H1 (cell line): ENCODE data around the gene MYBL2. TPM values are rescaled to one million over a fixed set of nuclear protein-coding genes. Genes with fewer than 3 reads are reported as not detected.
A peak's percentile ranks its signal among the peaks of the same experiment; 100 is the strongest.

Source experiments
- CTCF ChIA-PET: fragments of 300-600 bp; sonication (Branson Sonifier 250); formaldehyde crosslinking; loops from one replicate; lab custom pipeline; 2021; ENCODE audit not compliant: partially characterized antibody; lab: Charles Lee
- POLR2A ChIA-PET: fragments of 300-600 bp; sonication (Branson Sonifier 250); formaldehyde crosslinking; loops from one replicate; lab custom pipeline; 2021; ENCODE audit warnings: inconsistent platforms; ENCODE audit not compliant: partially characterized antibody; lab: Charles Lee
- DNase-seq, 2 experiments: peaks; one replicate each; pipeline versions ENCODE4 v3.0.0 to v3.0.0-alpha.2; 2010 to 2022; ENCODE audit warnings: low spot score in 2 of 2, low read depth in 1 of 2, mixed read lengths in 1 of 2
- FAIRE-seq: peaks from 2 replicates; lab custom pipeline; 2011; peaks lifted over from hg19 to GRCh38; lab: Jason Lieb, UNC
- H2AFZ ChIP-seq: 2 replicates; pipeline ENCODE4 v1.8.1; 2012; ENCODE audit warnings: low read length, inconsistent platforms
- H2AK5ac ChIP-seq: 2 replicates; pipeline ENCODE4 v1.6.1; 2013; ENCODE audit warnings: low read depth, low read length
- H2BK120ac ChIP-seq: replicated peaks from 2 replicates; pipeline ENCODE3; 2013; ENCODE audit warnings: low read depth, low read length, inconsistent platforms
- H2BK12ac ChIP-seq: 2 replicates; pipeline ENCODE4 v1.6.1; 2013; ENCODE audit warnings: low read depth, low read length
- H2BK15ac ChIP-seq: 2 replicates; pipeline ENCODE4 v1.6.1; 2013; ENCODE audit warnings: low read length
- H2BK20ac ChIP-seq: 2 replicates; pipeline ENCODE4 v1.6.1; 2013; ENCODE audit warnings: low read length
- H2BK5ac ChIP-seq: 2 replicates; pipeline ENCODE4 v1.6.1; 2013; ENCODE audit warnings: low read depth, low read length
- H3K14ac ChIP-seq: 2 replicates; pipeline ENCODE4 v1.6.1; 2013; ENCODE audit warnings: inconsistent platforms; ENCODE audit not compliant: insufficient read length
- H3K18ac ChIP-seq: 2 replicates; pipeline ENCODE4 v1.6.1; 2013; ENCODE audit warnings: low read length; ENCODE audit errors: extremely low read depth
- H3K23ac ChIP-seq: 2 replicates; pipeline ENCODE4 v1.6.1; 2013; ENCODE audit warnings: inconsistent platforms; ENCODE audit not compliant: insufficient read length
- H3K23me2 ChIP-seq: 2 replicates; pipeline ENCODE4 v1.6.1; 2013; ENCODE audit warnings: low read depth, low read length
- H3K27ac ChIP-seq: 2 replicates; pipeline ENCODE4 v1.6.1; 2011; ENCODE audit warnings: low read depth, low read length, inconsistent platforms
- H3K27me3 ChIP-seq, 4 experiments: replicated peaks in 1 of 4; 1 replicate in 1 of 4; 2 replicates in 3 of 4; pipeline versions ENCODE4 v1.6.1 to v1.8.1; 2011 to 2013; ENCODE audit warnings: low read length in 3 of 4, mild to moderate bottlenecking in 3 of 4, inconsistent platforms in 2 of 4, mixed read lengths in 2 of 4, moderate library complexity in 1 of 4; ENCODE audit not compliant: control insufficient read depth in 3 of 4, insufficient read depth in 3 of 4; ENCODE audit errors: extremely low read depth in 1 of 4
- H3K36me3 ChIP-seq, 4 experiments: 2 replicates each; pipeline versions ENCODE4 v1.6.1 to v1.8.1; 2011 to 2013; ENCODE audit warnings: mild to moderate bottlenecking in 4 of 4, low read length in 3 of 4, moderate library complexity in 2 of 4, control low read depth in 1 of 4, inconsistent platforms in 1 of 4; ENCODE audit not compliant: insufficient read depth in 4 of 4, control insufficient read depth in 2 of 4
- H3K4ac ChIP-seq: replicated peaks from 2 replicates; pipeline ENCODE3; 2013; ENCODE audit warnings: low read length, low read depth, mixed read lengths, inconsistent platforms; ENCODE audit not compliant: insufficient read length
- H3K4me1 ChIP-seq, 4 experiments: replicated peaks in 1 of 4; 1 replicate in 1 of 4; 2 replicates in 3 of 4; pipeline versions ENCODE4 v1.6.1 to v1.8.1; 2011 to 2013; ENCODE audit warnings: low read length in 3 of 4, inconsistent platforms in 2 of 4, mixed read lengths in 1 of 4; ENCODE audit not compliant: insufficient read depth in 4 of 4, control insufficient read depth in 3 of 4
- H3K4me2 ChIP-seq, 2 experiments: 2 replicates each; pipeline versions ENCODE4 v1.6.1 to v1.8.1; 2011 to 2013; ENCODE audit warnings: low read depth in 2 of 2, low read length in 2 of 2, control low read depth in 1 of 2, inconsistent platforms in 1 of 2, mild to moderate bottlenecking in 1 of 2; ENCODE audit not compliant: insufficient read depth in 1 of 2
- H3K4me3 ChIP-seq, 4 experiments: fragments of 200-600, 300-600 bp in 1 of 4; sonication (generic), shearing (Covaris generic), sonication (Bioruptor Twin) in 1 of 4; 2 replicates each; pipeline versions ENCODE4 v1.5.1 to v1.8.1; 2011 to 2016; ENCODE audit warnings: low read length in 4 of 4, low read depth in 3 of 4, control low read depth in 2 of 4, inconsistent platforms in 2 of 4, mild to moderate bottlenecking in 2 of 4, mixed read lengths in 1 of 4, moderate library complexity in 1 of 4; ENCODE audit not compliant: insufficient read depth in 2 of 4; ENCODE audit errors: extremely low read depth in 1 of 4
- H3K56ac ChIP-seq: replicated peaks from 2 replicates; pipeline ENCODE3; 2013; ENCODE audit warnings: low read depth, mild to moderate bottlenecking, mixed read lengths, low read length, inconsistent platforms; ENCODE audit not compliant: insufficient read length
- H3K79me1 ChIP-seq: 2 replicates; pipeline ENCODE4 v1.6.1; 2013; ENCODE audit warnings: low read depth, low read length, control low read depth
- H3K79me2 ChIP-seq, 2 experiments: 2 replicates each; pipeline versions ENCODE4 v1.6.1 to v1.8.1; 2012 to 2013; ENCODE audit warnings: low read length in 2 of 2, mild to moderate bottlenecking in 2 of 2, inconsistent platforms in 1 of 2; ENCODE audit not compliant: insufficient read depth in 2 of 2, control insufficient read depth in 1 of 2
- H3K9ac ChIP-seq, 4 experiments: replicated peaks in 1 of 4; 1 replicate in 1 of 4; 2 replicates in 3 of 4; pipeline versions ENCODE4 v1.6.1 to v1.8.1; 2011 to 2013; ENCODE audit warnings: low read depth in 3 of 4, low read length in 3 of 4, control low read depth in 2 of 4, mild to moderate bottlenecking in 2 of 4, moderate library complexity in 2 of 4, inconsistent platforms in 1 of 4; ENCODE audit errors: extremely low read depth in 1 of 4
- H3K9me3 ChIP-seq, 2 experiments: 2 replicates each; pipeline versions ENCODE4 v1.6.1 to v1.8.1; 2012 to 2013; ENCODE audit warnings: mild to moderate bottlenecking in 2 of 2, moderate library complexity in 2 of 2, control low read depth in 1 of 2, inconsistent platforms in 1 of 2, low read depth in 1 of 2, low read length in 1 of 2, mixed read lengths in 1 of 2; ENCODE audit not compliant: insufficient read depth in 2 of 2
- H4K20me1 ChIP-seq, 2 experiments: replicated peaks in 1 of 2; 2 replicates each; pipeline versions ENCODE3 to v1.8.1; 2011 to 2013; ENCODE audit warnings: inconsistent platforms in 2 of 2, low read length in 2 of 2, mild to moderate bottlenecking in 1 of 2; ENCODE audit not compliant: insufficient read depth in 2 of 2, control insufficient read depth in 1 of 2
- H4K5ac ChIP-seq: 2 replicates; pipeline ENCODE4 v1.6.1; 2013; ENCODE audit warnings: low read length, low read depth, mixed read lengths, inconsistent platforms; ENCODE audit not compliant: insufficient read length
- H4K8ac ChIP-seq: 2 replicates; pipeline ENCODE4 v1.8.0; 2013; ENCODE audit warnings: mild to moderate bottlenecking, moderate library complexity, low read length, inconsistent platforms; ENCODE audit not compliant: insufficient read depth; ENCODE audit errors: extremely low read depth
- H4K91ac ChIP-seq: replicated peaks from 2 replicates; pipeline ENCODE3; 2013; ENCODE audit warnings: low read length, mixed read lengths, inconsistent platforms; ENCODE audit not compliant: insufficient read length
- SIN3A ChIP-seq, 2 experiments: IDR thresholded peaks in 1 of 2; conservative IDR thresholded peaks in 1 of 2; 2 replicates each; pipeline ENCODE4 v1.6.1; 2011 to 2012; ENCODE audit warnings: low read length in 2 of 2, improper control_type of control experiment in 1 of 2, low read depth in 1 of 2, mild to moderate bottlenecking in 1 of 2
- SUZ12 ChIP-seq: fragments of 200-600 bp; sonication (generic); IDR thresholded peaks from 2 replicates; pipeline ENCODE4 v1.6.1; 2012; ENCODE audit warnings: mild to moderate bottlenecking, inconsistent platforms, low read length, moderate library complexity, mixed read lengths
- WGBS, 2 experiments: shearing (Covaris generic) in 1 of 2; methylation state at CpG; one replicate each; pipeline versions ENCODE4 v1.1.6 to v1.1.7; 2013 to 2015; ENCODE audit warnings: low lambda C conversion rate in 2 of 2, mixed read lengths in 2 of 2, inconsistent platforms in 1 of 2, low coverage in 1 of 2, missing lambda C conversion rate in 1 of 2; ENCODE audit not compliant: insufficient replicate concordance in 2 of 2, insufficient coverage in 1 of 2, insufficient read length in 1 of 2; ENCODE audit errors: extremely low coverage in 1 of 2, missing lambda C conversion rate in 1 of 2; 5-methylcytosine and 5-hydroxymethylcytosine counted together
- polyA plus RNA-seq, 7 experiments: library from polyadenylated mRNA; depleted of rRNA in 3 of 7; stranded (reverse) in 5 of 7; unstranded in 2 of 7; fragments of >200 nt in 5 of 7; fragments of 200-250 nt in 2 of 7; gene quantifications; 1 replicate in 5 of 7; 2 replicates in 1 of 7; 4 replicates in 1 of 7; pipeline versions ENCODE4 v1.2.1 to v1.2.3, GENCODE V29; 2011 to 2013; ENCODE audit warnings: missing spikeins in 2 of 7, mixed read lengths in 2 of 7
- total RNA-seq: library from RNA; stranded (reverse); fragmentation: NEBNext Ultra II Directional; extraction: Animal tissue kit (Norgen Biotek cat#: 25700); gene quantifications from 2 replicates; pipeline ENCODE4 v1.2.1, GENCODE V29; 2021

MYBL2 gene
- total and polyA plus RNA-seq, 2 of the 8 experiments (the other 6 are each of a cell fraction or from before 2014, with no cell fraction given) = 75.3 to 207 TPM

GRCh38 chr20:43658069-43658722 is 8.7 kb upstream of the MYBL2 start:
- no peak overlapping the region for H3K18ac ChIP-seq
- H3K27me3 ChIP-seq = no peaks in the 10 kb centered on the region
- no peak overlapping the region for H2BK20ac ChIP-seq
- no peak overlapping the region for H2BK5ac ChIP-seq
- H3K56ac ChIP-seq = no peak overlapping the region
- no peak overlapping the region for H3K4ac ChIP-seq
- H3K14ac ChIP-seq = no peak overlapping the region
- peak overlapping the region in 3 of 4 experiments; percentile 48 to 81 (median 80); a peak in 3 of 7 replicates for H3K9ac ChIP-seq
- no peak overlapping the region for H2BK12ac ChIP-seq
- ChIA-PET CTCF (interaction anchor here (0.7 to 1.0 kb wide), 2 partner anchors 9 to 67 kb away, joined by 3 read pairs; no protein-coding TSS in a partner anchor), POLR2A (no interaction called here)
- no peaks in the 10 kb centered on the region for H4K20me1 ChIP-seq
- 59% methylated on average over 9 of the region's 11 CpGs; no CpG with 5 or more reads in 1 of the 2 experiments for WGBS, 2 experiments
- peak overlapping the region; percentile 60 for H2AFZ ChIP-seq
- no peak overlapping the region for H4K5ac ChIP-seq
- H3K4me1 ChIP-seq = no peaks in the 10 kb centered on the region
- no peaks in the 10 kb centered on the region for H3K36me3 ChIP-seq
- peaks cover 3% of the 10 kb centered on the region; the same call in 1 of the 2 replicates for H3K23me2 ChIP-seq
- no peak overlapping the region for H4K91ac ChIP-seq
- no peak overlapping the region for H3K23ac ChIP-seq
- H3K4me2 ChIP-seq = peak overlapping the region; percentile 68 to 84
- H4K8ac ChIP-seq = no peak overlapping the region; the same call in 1 of the 2 replicates
- FAIRE-seq (no peak), DNase-seq (no peak)
- H3K79me2 ChIP-seq = no peaks in the 10 kb centered on the region
- H3K4me3 ChIP-seq = peak overlapping the region; percentile 79 to 95 (median 88)
- no peak overlapping the region for H2AK5ac ChIP-seq
- no peaks in the 10 kb centered on the region for H3K9me3 ChIP-seq
- H2BK15ac ChIP-seq = no peak overlapping the region
- no peak overlapping the region for H3K27ac ChIP-seq
- H3K79me1 ChIP-seq = no peaks in the 10 kb centered on the region; the same call in 1 of the 2 replicates
- H2BK120ac ChIP-seq = no peak overlapping the region
- TF ChIP-seq SIN3A (conservative IDR thresholded peaks at IDR 0.05 in 1 of 2, IDR thresholded peaks at IDR 0.05 in 1 of 2; ENCODE audit: low read depth in 1 of 2, low read length in 2 of 2) = 0 out of 4 replicates have a peak, but pooled peaks of 1 of the 2 experiments have one; percentile 1
- no peak for TF ChIP-seq SUZ12
